ENCODE data around the gene COMMD3.

GRCh38 chr10:22356324-22356873, 40.2 kb downstream of the COMMD3 start:
- TF ChIP-seq, protein P1, sequence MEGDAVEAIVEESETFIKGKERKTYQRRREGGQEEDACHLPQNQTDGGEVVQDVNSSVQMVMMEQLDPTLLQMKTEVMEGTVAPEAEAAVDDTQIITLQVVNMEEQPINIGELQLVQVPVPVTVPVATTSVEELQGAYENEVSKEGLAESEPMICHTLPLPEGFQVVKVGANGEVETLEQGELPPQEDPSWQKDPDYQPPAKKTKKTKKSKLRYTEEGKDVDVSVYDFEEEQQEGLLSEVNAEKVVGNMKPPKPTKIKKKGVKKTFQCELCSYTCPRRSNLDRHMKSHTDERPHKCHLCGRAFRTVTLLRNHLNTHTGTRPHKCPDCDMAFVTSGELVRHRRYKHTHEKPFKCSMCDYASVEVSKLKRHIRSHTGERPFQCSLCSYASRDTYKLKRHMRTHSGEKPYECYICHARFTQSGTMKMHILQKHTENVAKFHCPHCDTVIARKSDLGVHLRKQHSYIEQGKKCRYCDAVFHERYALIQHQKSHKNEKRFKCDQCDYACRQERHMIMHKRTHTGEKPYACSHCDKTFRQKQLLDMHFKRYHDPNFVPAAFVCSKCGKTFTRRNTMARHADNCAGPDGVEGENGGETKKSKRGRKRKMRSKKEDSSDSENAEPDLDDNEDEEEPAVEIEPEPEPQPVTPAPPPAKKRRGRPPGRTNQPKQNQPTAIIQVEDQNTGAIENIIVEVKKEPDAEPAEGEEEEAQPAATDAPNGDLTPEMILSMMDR (IDR thresholded peaks at IDR 0.05; ENCODE audit: low read depth, low read length) = no peak
- no peak for TF ChIP-seq MYC (IDR thresholded peaks at IDR 0.05; ENCODE audit: low read depth, low read length)
- no peak for TF ChIP-seq POLR2A (IDR thresholded peaks at IDR 0.05; ENCODE audit: extremely low read depth, insufficient read length)

Data from NB4 (cell line).